ENCODE measurements around the gene OR51M1.

GRCh38 chr11:5345831-5346230 is 37.8 kb upstream of the OR51M1 start:
- TF ChIP-seq FOXM1 (IDR thresholded peaks at IDR 0.05; ENCODE audit: borderline replicate concordance) (no peak), ZNF384 (IDR thresholded peaks at IDR 0.05) (no peak), NFRKB (IDR thresholded peaks at IDR 0.05) (no peak), SP1 (IDR thresholded peaks at IDR 0.05) (no peak), HDGF (IDR thresholded peaks at IDR 0.05; ENCODE audit: borderline replicate concordance) (no peak), BHLHE40 (IDR thresholded peaks at IDR 0.05; ENCODE audit: borderline replicate concordance) (no peak)
